IMR-90 (cell line): Measurements from ENCODE around the gene RNASE1. TPM values are rescaled to one million over a fixed set of nuclear protein-coding genes. Genes with fewer than 3 reads are reported as not detected.

Experiments
- ATAC-seq: fragments of 200-7000 bp; cut with Tn5 transposase; 2 replicates; pipeline ENCODE4 v1.9.1; 2020; ENCODE audit warnings: low read depth, mild to moderate bottlenecking, moderate library complexity
- BruUV-seq: library from RNA; stranded (reverse); fragments of 400-500 nt; replicated peaks from 2 replicates; lab custom pipeline; 2021; lab: Mats Ljungman, UMichigan
- CTCF ChIA-PET: fragments of 300-600 bp; formaldehyde crosslinking; extraction: SDS; loops from one replicate; lab custom pipeline; 2021; ENCODE audit warnings: antibody characterized with exemption; lab: Yijun Ruan, JAX
- POLR2A ChIA-PET: fragments of 300-600 bp; sonication (Branson Sonifier 250); formaldehyde crosslinking; loops from one replicate; lab custom pipeline; 2022; ENCODE audit warnings: antibody characterized with exemption; ENCODE audit not compliant: unreplicated experiment; lab: Charles Lee
- DNase-seq: peaks from one replicate; pipeline ENCODE4 v3.0.0; 2013
- H2AFZ ChIP-seq: replicated peaks from 2 replicates; pipeline ENCODE3; 2013; ENCODE audit warnings: low read length, mild to moderate bottlenecking; ENCODE audit not compliant: poor library complexity
- H2AK5ac ChIP-seq: 2 replicates; pipeline ENCODE4 v1.6.1; 2013; ENCODE audit warnings: low read depth, low read length, inconsistent platforms
- H2AK9ac ChIP-seq: replicated peaks from 2 replicates; pipeline ENCODE3; 2013; ENCODE audit warnings: mild to moderate bottlenecking, low read depth, low read length, moderate library complexity; ENCODE audit not compliant: poor library complexity
- H2BK120ac ChIP-seq: 2 replicates; pipeline ENCODE4 v1.6.1; 2013; ENCODE audit warnings: low read depth, low read length, inconsistent platforms
- H2BK15ac ChIP-seq: 3 replicates; pipeline ENCODE4 v1.6.1; 2013; ENCODE audit warnings: low read depth, low read length, inconsistent platforms
- H2BK20ac ChIP-seq: 2 replicates; pipeline ENCODE4 v1.6.1; 2013; ENCODE audit warnings: low read depth, mild to moderate bottlenecking, inconsistent platforms, low read length, moderate library complexity
- H2BK5ac ChIP-seq: 2 replicates; pipeline ENCODE4 v1.6.1; 2013; ENCODE audit warnings: mild to moderate bottlenecking, low read depth, low read length, inconsistent platforms; ENCODE audit not compliant: poor library complexity, severe bottlenecking
- H3K14ac ChIP-seq: replicated peaks from 2 replicates; pipeline ENCODE4 v1.6.1; 2013; ENCODE audit warnings: low read depth, low read length, inconsistent platforms
- H3K18ac ChIP-seq: 2 replicates; pipeline ENCODE4 v1.6.1; 2013; ENCODE audit warnings: low read depth, low read length, control low read depth
- H3K23ac ChIP-seq: 2 replicates; pipeline ENCODE4 v1.6.1; 2013; ENCODE audit warnings: low read depth, low read length, inconsistent platforms
- H3K27ac ChIP-seq: 2 replicates; pipeline ENCODE4 v1.5.1; 2013; ENCODE audit warnings: mild to moderate bottlenecking, control low read depth, low read length; ENCODE audit not compliant: insufficient read depth
- H3K27me3 ChIP-seq: 2 replicates; pipeline ENCODE4 v1.6.1; 2013; ENCODE audit warnings: low read length; ENCODE audit not compliant: control insufficient read depth, insufficient read depth
- H3K36me3 ChIP-seq: 2 replicates; pipeline ENCODE4 v1.6.1; 2013; ENCODE audit warnings: low read length, mixed read lengths; ENCODE audit not compliant: control insufficient read depth, insufficient read depth
- H3K4ac ChIP-seq: 2 replicates; pipeline ENCODE4 v1.6.1; 2013; ENCODE audit warnings: low read depth, low read length, inconsistent platforms
- H3K4me1 ChIP-seq: 2 replicates; pipeline ENCODE4 v1.6.1; 2013; ENCODE audit warnings: low read length, mixed read lengths; ENCODE audit not compliant: control insufficient read depth, insufficient read depth
- H3K4me2 ChIP-seq: 2 replicates; pipeline ENCODE4 v1.6.1; 2013; ENCODE audit warnings: low read depth, mild to moderate bottlenecking, control low read depth, low read length, moderate library complexity
- H3K4me3 ChIP-seq: 2 replicates; pipeline ENCODE4 v1.5.1; 2013; ENCODE audit warnings: low read depth, mild to moderate bottlenecking, control low read depth, low read length, moderate library complexity; ENCODE audit not compliant: insufficient read depth
- H3K56ac ChIP-seq: 2 replicates; pipeline ENCODE4 v1.6.1; 2013; ENCODE audit warnings: low read length, inconsistent platforms; ENCODE audit not compliant: insufficient read depth; ENCODE audit errors: extremely low read depth
- H3K79me1 ChIP-seq, 2 experiments: 2 replicates each; pipeline ENCODE4 v1.6.1; 2013; ENCODE audit warnings: low read length in 2 of 2, inconsistent platforms in 1 of 2, low read depth in 1 of 2
- H3K9ac ChIP-seq: 2 replicates; pipeline ENCODE4 v1.6.1; 2013; ENCODE audit warnings: low read depth, low read length, control low read depth
- H3K9me1 ChIP-seq: 2 replicates; pipeline ENCODE4 v1.6.1; 2013; ENCODE audit warnings: low read length, inconsistent platforms; ENCODE audit not compliant: insufficient read depth
- H3K9me3 ChIP-seq: 2 replicates; pipeline ENCODE4 v1.6.1; 2013; ENCODE audit warnings: low read length; ENCODE audit not compliant: control insufficient read depth, insufficient read depth
- H4K20me1 ChIP-seq: 2 replicates; pipeline ENCODE4 v1.6.1; 2013; ENCODE audit warnings: low read length, inconsistent platforms; ENCODE audit not compliant: insufficient read depth
- H4K5ac ChIP-seq: 2 replicates; pipeline ENCODE4 v1.6.1; 2013; ENCODE audit warnings: mild to moderate bottlenecking, low read depth, low read length, control low read depth
- H4K8ac ChIP-seq, 2 experiments: 2 replicates each; pipeline ENCODE4 v1.6.1; 2013; ENCODE audit warnings: low read depth in 2 of 2, low read length in 2 of 2, control low read depth in 1 of 2, inconsistent platforms in 1 of 2
- H4K91ac ChIP-seq: 2 replicates; pipeline ENCODE4 v1.6.1; 2013; ENCODE audit warnings: low read depth, low read length, inconsistent platforms; ENCODE audit not compliant: insufficient read depth
- POLR2A ChIP-seq: IDR thresholded peaks from 2 replicates; pipeline ENCODE4 v1.6.1; 2012; ENCODE audit warnings: mild to moderate bottlenecking, low read depth, low read length
- WGBS, 2 experiments: methylation state at CpG; one replicate each; pipeline versions ENCODE4 v1.1.5 to v1.1.7; 2013; ENCODE audit warnings: missing lambda C conversion rate in 2 of 2; ENCODE audit not compliant: insufficient read length in 1 of 2; ENCODE audit errors: extremely low coverage in 2 of 2; 5-methylcytosine and 5-hydroxymethylcytosine counted together
- dilution Hi-C: fragments of 300-500 bp; cut with HindIII; formaldehyde crosslinking; loops from one replicate; pipeline ENCODE4 v1.14.3; 2018; ENCODE audit warnings: low sequenced_read_pairs; ENCODE audit not compliant: unreplicated experiment
- in situ Hi-C: fragments of 300-500 bp; cut with MboI; formaldehyde crosslinking; loops from 3 replicates; pipeline ENCODE4 v1.14.3; 2019; ENCODE audit warnings: low sequenced_read_pairs, inconsistent platforms, mixed read lengths
- intact Hi-C: fragments of 100-400 bp; cut with micrococcal nuclease; formaldehyde crosslinking; loops from 2 replicates; pipeline ENCODE4 v1.10.0; 2022
- polyA plus RNA-seq, 3 experiments: library from polyadenylated mRNA; depleted of rRNA; stranded (reverse); fragments of >200 nt; gene quantifications; 2 replicates each; pipeline ENCODE4 v1.2.3, GENCODE V29; 2012; ENCODE audit warnings: low replicate concordance in 1 of 3
- total RNA-seq: library from RNA; depleted of rRNA; stranded (reverse); fragments of >200 nt; gene quantifications from 2 replicates; pipeline ENCODE4 v1.2.3, GENCODE V29; 2012

RNASE1 gene
- total and polyA plus RNA-seq, 2 of the 4 experiments (the other 2 are of a cell fraction), result not detected

- Histone ChIP-seq H2AK9ac (no peak overlapping the region), H3K4me3 (no peak overlapping the region), H4K8ac (no peak overlapping the region), H3K9ac (no peak overlapping the region), H3K4me2 (no peak overlapping the region), H2AK5ac (no peak overlapping the region), H2AFZ (no peak overlapping the region), H3K27me3 (no peaks in the 10 kb centered on the region), H2BK120ac (no peak overlapping the region), H4K5ac (no peak overlapping the region), H3K27ac (no peak overlapping the region), H3K18ac (no peak overlapping the region), H3K4ac (no peak overlapping the region), H4K91ac (no peak overlapping the region), H2BK15ac (no peak overlapping the region), H2BK5ac (no peak overlapping the region), H3K9me3 (no peaks in the 10 kb centered on the region), H4K20me1 (no peaks in the 10 kb centered on the region), H3K23ac (no peak overlapping the region), H3K4me1 (no peaks in the 10 kb centered on the region), H3K9me1 (no peaks in the 10 kb centered on the region), H3K14ac (no peak overlapping the region), H3K79me1 (no peaks in the 10 kb centered on the region), H3K56ac (no peak overlapping the region), H2BK20ac (no peak overlapping the region), H3K36me3 (no peaks in the 10 kb centered on the region)
- POLR2A ChIA-PET, result no interaction called here
- WGBS, 2 experiments, result 20% methylated on average over 1 of the region's 7 CpGs; no CpG with 5 or more reads in 1 of the 2 experiments
- TF ChIP-seq POLR2A, result no peak
- no peak for ATAC-seq
- no peak for DNase-seq
- intact Hi-C loops (no loop called here), in situ Hi-C loops (no loop called here), dilution Hi-C loops (no loop called here)
- no TSS peak for BruUV-seq
- CTCF ChIA-PET, result no interaction called here
Observed at GRCh38 chr14:20791187-20791586, 11.5 kb downstream of the RNASE1 start.
